IMR-90 (cell line): ENCODE measurements around the gene HMHB1. TPM values are rescaled to one million over a fixed set of nuclear protein-coding genes. Genes with fewer than 3 reads are reported as not detected.

ENCODE experiments used
- ATAC-seq: fragments of 200-7000 bp; cut with Tn5 transposase; 2 replicates; pipeline ENCODE4 v1.9.1; 2020; ENCODE audit warnings: low read depth, mild to moderate bottlenecking, moderate library complexity
- BruUV-seq: library from RNA; stranded (reverse); fragments of 400-500 nt; replicated peaks from 2 replicates; lab custom pipeline; 2021; lab: Mats Ljungman, UMichigan
- CTCF ChIA-PET: fragments of 300-600 bp; formaldehyde crosslinking; extraction: SDS; loops from one replicate; lab custom pipeline; 2021; ENCODE audit warnings: antibody characterized with exemption; lab: Yijun Ruan, JAX
- POLR2A ChIA-PET: fragments of 300-600 bp; sonication (Branson Sonifier 250); formaldehyde crosslinking; loops from one replicate; lab custom pipeline; 2022; ENCODE audit warnings: antibody characterized with exemption; ENCODE audit not compliant: unreplicated experiment; lab: Charles Lee
- DNase-seq: peaks from one replicate; pipeline ENCODE4 v3.0.0; 2013
- H2AFZ ChIP-seq: replicated peaks from 2 replicates; pipeline ENCODE3; 2013; ENCODE audit warnings: low read length, mild to moderate bottlenecking; ENCODE audit not compliant: poor library complexity
- H2AK5ac ChIP-seq: 2 replicates; pipeline ENCODE4 v1.6.1; 2013; ENCODE audit warnings: low read depth, low read length, inconsistent platforms
- H2AK9ac ChIP-seq: replicated peaks from 2 replicates; pipeline ENCODE3; 2013; ENCODE audit warnings: mild to moderate bottlenecking, low read depth, low read length, moderate library complexity; ENCODE audit not compliant: poor library complexity
- H2BK120ac ChIP-seq: 2 replicates; pipeline ENCODE4 v1.6.1; 2013; ENCODE audit warnings: low read depth, low read length, inconsistent platforms
- H2BK15ac ChIP-seq: 3 replicates; pipeline ENCODE4 v1.6.1; 2013; ENCODE audit warnings: low read depth, low read length, inconsistent platforms
- H2BK20ac ChIP-seq: 2 replicates; pipeline ENCODE4 v1.6.1; 2013; ENCODE audit warnings: low read depth, mild to moderate bottlenecking, inconsistent platforms, low read length, moderate library complexity
- H2BK5ac ChIP-seq: 2 replicates; pipeline ENCODE4 v1.6.1; 2013; ENCODE audit warnings: mild to moderate bottlenecking, low read depth, low read length, inconsistent platforms; ENCODE audit not compliant: poor library complexity, severe bottlenecking
- H3K14ac ChIP-seq: replicated peaks from 2 replicates; pipeline ENCODE4 v1.6.1; 2013; ENCODE audit warnings: low read depth, low read length, inconsistent platforms
- H3K18ac ChIP-seq: 2 replicates; pipeline ENCODE4 v1.6.1; 2013; ENCODE audit warnings: low read depth, low read length, control low read depth
- H3K23ac ChIP-seq: 2 replicates; pipeline ENCODE4 v1.6.1; 2013; ENCODE audit warnings: low read depth, low read length, inconsistent platforms
- H3K27ac ChIP-seq: 2 replicates; pipeline ENCODE4 v1.5.1; 2013; ENCODE audit warnings: mild to moderate bottlenecking, control low read depth, low read length; ENCODE audit not compliant: insufficient read depth
- H3K27me3 ChIP-seq: 2 replicates; pipeline ENCODE4 v1.6.1; 2013; ENCODE audit warnings: low read length; ENCODE audit not compliant: control insufficient read depth, insufficient read depth
- H3K36me3 ChIP-seq: 2 replicates; pipeline ENCODE4 v1.6.1; 2013; ENCODE audit warnings: low read length, mixed read lengths; ENCODE audit not compliant: control insufficient read depth, insufficient read depth
- H3K4ac ChIP-seq: 2 replicates; pipeline ENCODE4 v1.6.1; 2013; ENCODE audit warnings: low read depth, low read length, inconsistent platforms
- H3K4me1 ChIP-seq: 2 replicates; pipeline ENCODE4 v1.6.1; 2013; ENCODE audit warnings: low read length, mixed read lengths; ENCODE audit not compliant: control insufficient read depth, insufficient read depth
- H3K4me2 ChIP-seq: 2 replicates; pipeline ENCODE4 v1.6.1; 2013; ENCODE audit warnings: low read depth, mild to moderate bottlenecking, control low read depth, low read length, moderate library complexity
- H3K4me3 ChIP-seq: 2 replicates; pipeline ENCODE4 v1.5.1; 2013; ENCODE audit warnings: low read depth, mild to moderate bottlenecking, control low read depth, low read length, moderate library complexity; ENCODE audit not compliant: insufficient read depth
- H3K56ac ChIP-seq: 2 replicates; pipeline ENCODE4 v1.6.1; 2013; ENCODE audit warnings: low read length, inconsistent platforms; ENCODE audit not compliant: insufficient read depth; ENCODE audit errors: extremely low read depth
- H3K79me1 ChIP-seq, 2 experiments: 2 replicates each; pipeline ENCODE4 v1.6.1; 2013; ENCODE audit warnings: low read length in 2 of 2, inconsistent platforms in 1 of 2, low read depth in 1 of 2
- H3K9ac ChIP-seq: 2 replicates; pipeline ENCODE4 v1.6.1; 2013; ENCODE audit warnings: low read depth, low read length, control low read depth
- H3K9me1 ChIP-seq: 2 replicates; pipeline ENCODE4 v1.6.1; 2013; ENCODE audit warnings: low read length, inconsistent platforms; ENCODE audit not compliant: insufficient read depth
- H3K9me3 ChIP-seq: 2 replicates; pipeline ENCODE4 v1.6.1; 2013; ENCODE audit warnings: low read length; ENCODE audit not compliant: control insufficient read depth, insufficient read depth
- H4K20me1 ChIP-seq: 2 replicates; pipeline ENCODE4 v1.6.1; 2013; ENCODE audit warnings: low read length, inconsistent platforms; ENCODE audit not compliant: insufficient read depth
- H4K5ac ChIP-seq: 2 replicates; pipeline ENCODE4 v1.6.1; 2013; ENCODE audit warnings: mild to moderate bottlenecking, low read depth, low read length, control low read depth
- H4K8ac ChIP-seq, 2 experiments: 2 replicates each; pipeline ENCODE4 v1.6.1; 2013; ENCODE audit warnings: low read depth in 2 of 2, low read length in 2 of 2, control low read depth in 1 of 2, inconsistent platforms in 1 of 2
- H4K91ac ChIP-seq: 2 replicates; pipeline ENCODE4 v1.6.1; 2013; ENCODE audit warnings: low read depth, low read length, inconsistent platforms; ENCODE audit not compliant: insufficient read depth
- CHD1 ChIP-seq: IDR thresholded peaks from 2 replicates; pipeline ENCODE4 v1.6.1; 2012; ENCODE audit warnings: low read depth, low read length, improper control_type of control experiment
- MXI1 ChIP-seq: IDR thresholded peaks from 2 replicates; pipeline ENCODE4 v1.6.1; 2012; ENCODE audit warnings: low read depth, mild to moderate bottlenecking, low read length, moderate library complexity, borderline replicate concordance
- WGBS, 2 experiments: methylation state at CpG; one replicate each; pipeline versions ENCODE4 v1.1.5 to v1.1.7; 2013; ENCODE audit warnings: missing lambda C conversion rate in 2 of 2; ENCODE audit not compliant: insufficient read length in 1 of 2; ENCODE audit errors: extremely low coverage in 2 of 2; 5-methylcytosine and 5-hydroxymethylcytosine counted together
- dilution Hi-C: fragments of 300-500 bp; cut with HindIII; formaldehyde crosslinking; loops from one replicate; pipeline ENCODE4 v1.14.3; 2018; ENCODE audit warnings: low sequenced_read_pairs; ENCODE audit not compliant: unreplicated experiment
- in situ Hi-C: fragments of 300-500 bp; cut with MboI; formaldehyde crosslinking; loops from 3 replicates; pipeline ENCODE4 v1.14.3; 2019; ENCODE audit warnings: low sequenced_read_pairs, inconsistent platforms, mixed read lengths
- intact Hi-C: fragments of 100-400 bp; cut with micrococcal nuclease; formaldehyde crosslinking; loops from 2 replicates; pipeline ENCODE4 v1.10.0; 2022
- polyA plus RNA-seq, 3 experiments: library from polyadenylated mRNA; depleted of rRNA; stranded (reverse); fragments of >200 nt; gene quantifications; 2 replicates each; pipeline ENCODE4 v1.2.3, GENCODE V29; 2012; ENCODE audit warnings: low replicate concordance in 1 of 3
- total RNA-seq: library from RNA; depleted of rRNA; stranded (reverse); fragments of >200 nt; gene quantifications from 2 replicates; pipeline ENCODE4 v1.2.3, GENCODE V29; 2012

HMHB1 gene
- total and polyA plus RNA-seq, 2 of the 4 experiments (the other 2 are of a cell fraction): not detected

DNA sequence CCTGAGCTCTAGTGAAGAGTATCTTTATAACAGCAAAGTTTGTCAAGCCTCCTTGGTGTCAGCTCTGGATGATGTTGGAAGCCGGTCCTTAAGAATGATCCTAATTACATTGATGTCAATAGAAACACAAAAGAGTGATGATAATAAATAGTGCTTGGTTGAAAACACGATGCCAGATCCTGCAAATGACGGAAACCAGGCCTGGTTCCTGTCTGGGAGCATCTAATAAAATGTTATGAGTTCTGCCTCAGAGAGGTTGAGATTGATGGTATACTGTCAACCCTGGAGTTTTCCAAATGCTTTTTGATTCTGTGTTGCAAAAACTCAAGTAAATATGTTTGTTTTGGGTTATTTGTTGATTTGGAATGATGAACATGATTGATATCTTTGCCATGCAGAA lies 23.3 kb downstream of the HMHB1 start:
- intact Hi-C loops: no loop called here
- Histone ChIP-seq H4K8ac (no peak overlapping the region), H3K4ac (no peak overlapping the region), H3K27ac (no peak overlapping the region), H2AFZ (no peak overlapping the region), H4K5ac (no peak overlapping the region), H2AK5ac (no peak overlapping the region), H2BK20ac (no peak overlapping the region), H3K56ac (no peak overlapping the region), H3K79me1 (no peaks in the 10 kb centered on the region), H3K36me3 (no peaks in the 10 kb centered on the region), H3K4me1 (peaks cover 3% of the 10 kb centered on the region; the same call in 1 of the 2 replicates), H3K23ac (no peak overlapping the region), H2BK15ac (no peak overlapping the region), H3K4me2 (no peak overlapping the region), H2BK5ac (no peak overlapping the region), H2AK9ac (no peak overlapping the region), H4K91ac (no peak overlapping the region), H2BK120ac (no peak overlapping the region), H3K9me3 (no peaks in the 10 kb centered on the region), H3K18ac (no peak overlapping the region), H3K9ac (no peak overlapping the region), H3K27me3 (no peaks in the 10 kb centered on the region), H4K20me1 (no peaks in the 10 kb centered on the region), H3K4me3 (no peak overlapping the region), H3K9me1 (no peaks in the 10 kb centered on the region), H3K14ac (no peak overlapping the region)
- in situ Hi-C loops: no loop called here
- 60% methylated on average over 2 of the region's 3 CpGs; no CpG with 5 or more reads in 1 of the 2 experiments for WGBS, 2 experiments
- dilution Hi-C loops: no loop called here
- DNase-seq (no peak), ATAC-seq (no peak)
- POLR2A ChIA-PET: no interaction called here
- TF ChIP-seq MXI1 (no peak), CHD1 (no peak)
- CTCF ChIA-PET: no interaction called here
- no TSS peak for BruUV-seq
